ENCODE measurements around the gene C1QTNF8.
A peak's percentile ranks its signal among the peaks of the same experiment; 100 is the strongest.

DNA sequence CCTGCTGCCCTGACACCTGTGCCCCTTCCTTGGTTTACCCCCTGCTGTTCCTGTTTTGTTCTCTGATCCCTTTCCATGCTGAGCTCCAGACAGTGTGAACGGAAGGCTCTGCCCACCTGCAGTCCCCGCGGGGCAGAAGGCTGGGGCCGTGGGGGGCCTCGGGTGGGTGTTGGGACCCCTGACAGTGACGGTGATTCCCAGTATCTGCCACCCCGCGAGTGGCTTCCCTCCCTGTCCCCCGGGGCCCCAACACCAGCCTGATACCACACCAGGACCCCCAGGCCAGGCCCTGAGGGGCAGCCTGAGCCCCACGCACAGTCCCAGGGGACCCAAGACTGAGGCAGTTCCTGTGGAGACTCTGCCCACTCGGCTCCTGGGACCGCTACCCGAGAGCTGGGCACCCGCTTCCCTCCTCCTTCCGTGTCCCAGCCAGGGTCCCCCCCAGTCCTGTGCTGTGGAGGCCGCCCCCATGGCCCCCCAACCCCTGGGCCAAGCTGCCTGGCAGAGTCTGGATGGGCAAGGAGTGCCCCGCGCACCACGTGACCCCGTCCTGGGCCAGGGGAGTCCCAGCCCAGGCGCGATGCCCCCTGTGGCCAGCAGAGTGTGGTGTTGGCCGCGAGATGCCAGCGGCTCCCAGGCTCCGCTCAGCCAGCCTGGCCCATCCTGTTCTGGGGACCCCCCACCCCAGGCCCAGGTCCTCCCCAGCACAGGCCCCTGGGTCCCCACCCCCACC lies 10.0 kb upstream of the C1QTNF8 start:
- TF ChIP-seq, protein P1, sequence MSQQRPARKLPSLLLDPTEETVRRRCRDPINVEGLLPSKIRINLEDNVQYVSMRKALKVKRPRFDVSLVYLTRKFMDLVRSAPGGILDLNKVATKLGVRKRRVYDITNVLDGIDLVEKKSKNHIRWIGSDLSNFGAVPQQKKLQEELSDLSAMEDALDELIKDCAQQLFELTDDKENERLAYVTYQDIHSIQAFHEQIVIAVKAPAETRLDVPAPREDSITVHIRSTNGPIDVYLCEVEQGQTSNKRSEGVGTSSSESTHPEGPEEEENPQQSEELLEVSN (IDR thresholded peaks at IDR 0.05; ENCODE audit: borderline replicate concordance, low read depth): no peak
- TF ChIP-seq, protein P2, sequence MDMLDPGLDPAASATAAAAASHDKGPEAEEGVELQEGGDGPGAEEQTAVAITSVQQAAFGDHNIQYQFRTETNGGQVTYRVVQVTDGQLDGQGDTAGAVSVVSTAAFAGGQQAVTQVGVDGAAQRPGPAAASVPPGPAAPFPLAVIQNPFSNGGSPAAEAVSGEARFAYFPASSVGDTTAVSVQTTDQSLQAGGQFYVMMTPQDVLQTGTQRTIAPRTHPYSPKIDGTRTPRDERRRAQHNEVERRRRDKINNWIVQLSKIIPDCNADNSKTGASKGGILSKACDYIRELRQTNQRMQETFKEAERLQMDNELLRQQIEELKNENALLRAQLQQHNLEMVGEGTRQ (IDR thresholded peaks at IDR 0.05): peak; percentile 94
- TF ChIP-seq, protein P3, sequence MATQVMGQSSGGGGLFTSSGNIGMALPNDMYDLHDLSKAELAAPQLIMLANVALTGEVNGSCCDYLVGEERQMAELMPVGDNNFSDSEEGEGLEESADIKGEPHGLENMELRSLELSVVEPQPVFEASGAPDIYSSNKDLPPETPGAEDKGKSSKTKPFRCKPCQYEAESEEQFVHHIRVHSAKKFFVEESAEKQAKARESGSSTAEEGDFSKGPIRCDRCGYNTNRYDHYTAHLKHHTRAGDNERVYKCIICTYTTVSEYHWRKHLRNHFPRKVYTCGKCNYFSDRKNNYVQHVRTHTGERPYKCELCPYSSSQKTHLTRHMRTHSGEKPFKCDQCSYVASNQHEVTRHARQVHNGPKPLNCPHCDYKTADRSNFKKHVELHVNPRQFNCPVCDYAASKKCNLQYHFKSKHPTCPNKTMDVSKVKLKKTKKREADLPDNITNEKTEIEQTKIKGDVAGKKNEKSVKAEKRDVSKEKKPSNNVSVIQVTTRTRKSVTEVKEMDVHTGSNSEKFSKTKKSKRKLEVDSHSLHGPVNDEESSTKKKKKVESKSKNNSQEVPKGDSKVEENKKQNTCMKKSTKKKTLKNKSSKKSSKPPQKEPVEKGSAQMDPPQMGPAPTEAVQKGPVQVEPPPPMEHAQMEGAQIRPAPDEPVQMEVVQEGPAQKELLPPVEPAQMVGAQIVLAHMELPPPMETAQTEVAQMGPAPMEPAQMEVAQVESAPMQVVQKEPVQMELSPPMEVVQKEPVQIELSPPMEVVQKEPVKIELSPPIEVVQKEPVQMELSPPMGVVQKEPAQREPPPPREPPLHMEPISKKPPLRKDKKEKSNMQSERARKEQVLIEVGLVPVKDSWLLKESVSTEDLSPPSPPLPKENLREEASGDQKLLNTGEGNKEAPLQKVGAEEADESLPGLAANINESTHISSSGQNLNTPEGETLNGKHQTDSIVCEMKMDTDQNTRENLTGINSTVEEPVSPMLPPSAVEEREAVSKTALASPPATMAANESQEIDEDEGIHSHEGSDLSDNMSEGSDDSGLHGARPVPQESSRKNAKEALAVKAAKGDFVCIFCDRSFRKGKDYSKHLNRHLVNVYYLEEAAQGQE (IDR thresholded peaks at IDR 0.05): no peak
- TF ChIP-seq MAZ (IDR thresholded peaks at IDR 0.05; ENCODE audit: borderline replicate concordance, low read depth, low read length) (no peak), NR3C1 (IDR thresholded peaks at IDR 0.05) (no peak), ESRRA (IDR thresholded peaks at IDR 0.05; ENCODE audit: borderline replicate concordance, low read length) (no peak), POLR2A (IDR thresholded peaks at IDR 0.05; ENCODE audit: low read length) (no peak), RAD21 (conservative IDR thresholded peaks at IDR 0.05 in 1 of 2, IDR thresholded peaks at IDR 0.05 in 1 of 2) (peak; percentile 94 to 100), RCOR1 (IDR thresholded peaks at IDR 0.05; ENCODE audit: low read depth, low read length) (no peak), HOXB13 (CRISPR knock-in tag; IDR thresholded peaks at IDR 0.05; ENCODE audit: low read depth) (no peak), EHMT2 (IDR thresholded peaks at IDR 0.05; ENCODE audit: low read depth) (no peak)
- TF ChIP-seq, protein P4, sequence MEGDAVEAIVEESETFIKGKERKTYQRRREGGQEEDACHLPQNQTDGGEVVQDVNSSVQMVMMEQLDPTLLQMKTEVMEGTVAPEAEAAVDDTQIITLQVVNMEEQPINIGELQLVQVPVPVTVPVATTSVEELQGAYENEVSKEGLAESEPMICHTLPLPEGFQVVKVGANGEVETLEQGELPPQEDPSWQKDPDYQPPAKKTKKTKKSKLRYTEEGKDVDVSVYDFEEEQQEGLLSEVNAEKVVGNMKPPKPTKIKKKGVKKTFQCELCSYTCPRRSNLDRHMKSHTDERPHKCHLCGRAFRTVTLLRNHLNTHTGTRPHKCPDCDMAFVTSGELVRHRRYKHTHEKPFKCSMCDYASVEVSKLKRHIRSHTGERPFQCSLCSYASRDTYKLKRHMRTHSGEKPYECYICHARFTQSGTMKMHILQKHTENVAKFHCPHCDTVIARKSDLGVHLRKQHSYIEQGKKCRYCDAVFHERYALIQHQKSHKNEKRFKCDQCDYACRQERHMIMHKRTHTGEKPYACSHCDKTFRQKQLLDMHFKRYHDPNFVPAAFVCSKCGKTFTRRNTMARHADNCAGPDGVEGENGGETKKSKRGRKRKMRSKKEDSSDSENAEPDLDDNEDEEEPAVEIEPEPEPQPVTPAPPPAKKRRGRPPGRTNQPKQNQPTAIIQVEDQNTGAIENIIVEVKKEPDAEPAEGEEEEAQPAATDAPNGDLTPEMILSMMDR (IDR thresholded peaks at IDR 0.05): peak; percentile 93

All from A549 (cell line).